ENCODE results near the gene HIVEP3.

Gene HIVEP3

DNA sequence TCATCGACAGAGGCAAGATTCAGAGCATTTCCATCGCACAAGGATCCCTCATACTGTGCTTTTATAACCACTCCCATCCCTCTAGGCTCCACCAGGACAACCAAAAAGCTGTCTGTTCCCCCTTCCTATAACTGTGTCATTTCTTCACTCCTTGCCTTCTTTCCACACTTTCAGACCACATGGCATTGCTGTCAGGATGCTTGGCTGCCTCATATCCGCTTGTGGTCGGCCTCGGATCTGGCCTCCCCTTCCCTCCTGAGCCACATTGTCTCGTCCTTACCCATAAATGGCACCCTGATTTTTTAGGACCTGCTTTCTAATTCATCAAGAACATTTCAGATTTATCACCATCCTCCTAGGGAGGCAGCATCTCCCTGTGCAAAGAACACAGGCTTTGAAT is 80.5 kb downstream of the HIVEP3 start:
- Histone ChIP-seq H3K4me3 (no peak overlapping the region), H3K27ac (no peak overlapping the region)
- TF ChIP-seq, protein P1, sequence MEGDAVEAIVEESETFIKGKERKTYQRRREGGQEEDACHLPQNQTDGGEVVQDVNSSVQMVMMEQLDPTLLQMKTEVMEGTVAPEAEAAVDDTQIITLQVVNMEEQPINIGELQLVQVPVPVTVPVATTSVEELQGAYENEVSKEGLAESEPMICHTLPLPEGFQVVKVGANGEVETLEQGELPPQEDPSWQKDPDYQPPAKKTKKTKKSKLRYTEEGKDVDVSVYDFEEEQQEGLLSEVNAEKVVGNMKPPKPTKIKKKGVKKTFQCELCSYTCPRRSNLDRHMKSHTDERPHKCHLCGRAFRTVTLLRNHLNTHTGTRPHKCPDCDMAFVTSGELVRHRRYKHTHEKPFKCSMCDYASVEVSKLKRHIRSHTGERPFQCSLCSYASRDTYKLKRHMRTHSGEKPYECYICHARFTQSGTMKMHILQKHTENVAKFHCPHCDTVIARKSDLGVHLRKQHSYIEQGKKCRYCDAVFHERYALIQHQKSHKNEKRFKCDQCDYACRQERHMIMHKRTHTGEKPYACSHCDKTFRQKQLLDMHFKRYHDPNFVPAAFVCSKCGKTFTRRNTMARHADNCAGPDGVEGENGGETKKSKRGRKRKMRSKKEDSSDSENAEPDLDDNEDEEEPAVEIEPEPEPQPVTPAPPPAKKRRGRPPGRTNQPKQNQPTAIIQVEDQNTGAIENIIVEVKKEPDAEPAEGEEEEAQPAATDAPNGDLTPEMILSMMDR (IDR thresholded peaks at IDR 0.05), result no peak
- no peak for DNase-seq (ENCODE audit: low spot score)

DNA sequence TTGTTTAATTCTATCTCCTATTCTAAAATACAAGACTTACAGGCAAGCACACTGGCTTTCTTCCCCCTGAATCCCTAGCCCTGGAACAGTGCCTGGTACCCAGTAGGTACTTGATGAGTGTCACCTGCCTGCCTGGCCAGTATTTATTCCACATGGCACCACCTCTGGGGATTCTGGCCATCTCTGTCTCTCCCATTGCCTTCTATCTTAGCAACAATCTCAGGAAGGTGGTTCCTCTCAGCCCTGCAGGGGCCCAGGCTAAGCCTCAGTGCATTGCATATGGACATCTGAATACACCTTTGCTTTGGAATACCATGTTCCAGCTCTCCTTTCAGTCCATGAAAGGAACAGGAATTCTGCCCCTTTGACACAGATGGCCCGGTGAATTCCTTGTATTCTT is 81.0 kb downstream of the HIVEP3 start:
- no peak for DNase-seq (ENCODE audit: low spot score)
- TF ChIP-seq, protein P1 (IDR thresholded peaks at IDR 0.05), result no peak

DNA sequence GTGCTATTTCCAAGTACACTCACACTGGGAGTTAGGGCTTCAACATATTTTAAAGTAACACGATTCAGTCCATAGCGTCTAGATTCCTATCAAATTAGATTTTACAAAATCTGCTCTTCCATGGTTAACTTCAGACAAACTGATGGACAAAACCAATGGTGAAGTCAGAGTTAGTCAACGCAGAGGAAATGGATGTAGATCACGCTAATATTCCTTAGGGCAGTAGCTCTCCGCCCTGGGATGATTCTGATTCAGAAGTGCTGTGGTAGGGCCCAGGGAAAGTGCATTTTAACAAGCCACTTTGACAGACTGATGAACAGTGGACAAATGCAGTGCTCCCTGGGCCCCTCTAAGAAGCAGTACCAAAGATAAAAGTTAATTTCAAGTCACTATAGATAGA is 83.2 kb downstream of the HIVEP3 start:
- DNase-seq (ENCODE audit: low spot score), result no peak
- Histone ChIP-seq H3K4me3 (no peak overlapping the region), H3K27ac (no peak overlapping the region)
- TF ChIP-seq, protein P1 (IDR thresholded peaks at IDR 0.05), result no peak

More for the DNA sequence above, 81.0 kb downstream of the HIVEP3 start:
- Histone ChIP-seq H3K4me3 (no peak overlapping the region), H3K27ac (no peak overlapping the region)

DNA sequence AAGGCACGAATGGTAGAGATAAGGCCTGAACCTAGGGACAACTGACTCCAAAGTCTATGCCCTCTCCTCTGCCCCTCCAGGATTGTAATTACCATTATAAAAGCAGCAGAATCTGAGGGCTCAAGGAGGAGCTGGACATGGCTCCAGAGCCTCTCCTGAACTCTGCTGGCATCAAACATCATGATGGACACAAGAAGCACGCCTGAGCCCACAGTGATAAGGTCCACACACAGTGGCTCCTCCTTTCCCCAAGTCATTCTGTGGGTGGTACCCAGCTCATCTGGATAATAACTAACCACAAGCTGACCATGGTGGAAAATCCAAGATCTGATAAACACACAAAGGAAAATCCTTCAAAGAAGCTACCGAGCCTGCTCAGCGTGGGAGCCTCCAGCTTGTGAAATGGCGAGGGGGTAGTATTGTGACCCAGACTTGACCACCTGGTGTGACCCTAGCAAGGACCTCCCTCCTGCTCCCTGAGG is 85.2 kb downstream of the HIVEP3 start:
- TF ChIP-seq, protein P1 (IDR thresholded peaks at IDR 0.05), result no peak
- no peak for DNase-seq (ENCODE audit: low spot score)
- Histone ChIP-seq H3K4me3 (no peak overlapping the region), H3K27ac (no peak overlapping the region)

DNA sequence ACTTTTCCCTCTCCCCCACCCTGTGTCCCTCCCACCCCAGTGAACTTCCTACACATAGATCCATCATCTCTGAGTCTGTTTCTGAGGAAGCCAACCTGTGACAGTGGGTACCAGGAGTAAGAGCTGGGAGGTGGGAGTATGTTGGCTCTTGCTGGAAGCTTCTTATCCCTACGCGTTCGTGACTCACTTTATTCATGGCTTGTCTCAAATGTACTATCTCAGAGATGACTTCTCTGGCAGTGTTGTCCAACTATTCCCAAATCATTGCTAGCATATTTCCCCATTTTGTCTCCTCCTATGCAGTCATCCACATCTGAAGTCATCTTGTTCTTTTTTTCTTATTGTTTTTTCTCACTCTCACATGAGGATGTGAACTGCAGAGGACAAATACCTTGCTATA is 88.0 kb downstream of the HIVEP3 start:
- no peak overlapping the region for H3K27ac ChIP-seq
- no peak for DNase-seq (ENCODE audit: low spot score)
- TF ChIP-seq, protein P1 (IDR thresholded peaks at IDR 0.05), result no peak

DNA sequence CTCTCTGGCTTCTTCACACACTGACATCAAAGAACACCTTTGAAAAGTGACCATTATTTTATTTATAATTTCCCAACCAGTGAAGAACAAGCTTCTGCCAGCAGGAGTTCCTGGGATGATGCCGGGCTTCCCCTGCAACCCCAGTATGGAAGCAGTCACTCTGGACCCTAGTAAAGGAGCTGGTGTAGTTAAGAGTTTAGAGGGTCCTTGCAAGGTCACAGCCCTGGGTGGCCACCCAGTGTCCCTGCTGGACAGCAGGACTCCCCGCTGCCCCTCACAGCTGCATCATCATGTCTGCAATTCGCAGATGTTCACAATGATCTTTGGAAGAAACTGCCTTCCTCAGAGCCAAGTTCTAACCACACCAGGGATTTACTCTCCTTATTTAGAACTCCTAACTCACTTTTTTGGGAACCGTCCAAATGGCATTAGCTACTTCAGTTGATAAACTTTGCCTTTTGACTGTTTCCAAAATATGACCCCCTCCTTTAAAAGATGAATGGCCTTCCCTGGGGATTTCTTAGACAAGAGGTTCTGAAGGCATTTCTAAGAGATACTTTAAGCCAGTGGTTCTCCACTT is 90.6 kb downstream of the HIVEP3 start:
- Histone ChIP-seq H3K27ac (no peak overlapping the region), H3K4me3 (no peak overlapping the region)
- DNase-seq (ENCODE audit: low spot score), result no peak
- TF ChIP-seq, protein P1 (IDR thresholded peaks at IDR 0.05), result no peak

More for the DNA sequence above, 88.0 kb downstream of the HIVEP3 start:
- H3K4me3 ChIP-seq, result no peak overlapping the region

DNA sequence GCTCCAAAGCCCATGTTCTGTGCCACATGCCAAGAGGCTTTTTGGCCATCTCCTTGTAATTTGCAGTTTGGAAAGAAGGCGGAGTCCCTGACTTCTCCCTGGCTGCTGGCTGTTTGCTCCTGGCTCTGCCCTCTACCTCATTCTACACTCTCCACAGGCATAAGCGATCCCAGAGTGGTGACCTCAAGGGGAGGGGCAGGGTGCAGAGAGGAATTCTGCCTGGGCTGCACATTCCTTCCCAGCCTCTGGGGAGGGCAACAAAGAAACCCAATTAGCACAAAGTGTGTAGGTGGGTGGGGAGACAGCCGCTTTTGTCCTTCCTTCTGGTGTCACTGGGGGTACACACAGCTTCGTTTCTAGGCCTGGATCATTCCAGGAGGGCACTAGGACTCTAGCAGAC is 95.3 kb downstream of the HIVEP3 start:
- DNase-seq (ENCODE audit: low spot score), result no peak
- TF ChIP-seq, protein P1 (IDR thresholded peaks at IDR 0.05), result no peak
- H3K27ac ChIP-seq, result peak overlapping the region in 1 of 2 donors; percentile 59
- no peak overlapping the region for H3K4me3 ChIP-seq

Data from coronary artery (tissue), 2 donors.